ENCODE results near the gene FXYD2. TPM values are rescaled to one million over a fixed set of nuclear protein-coding genes. Genes with fewer than 3 reads are reported as not detected.

The FXYD2 gene
- total and polyA plus RNA-seq, 5 experiments from 2014 or later: 11.9 to 61.6 (median 14.4) TPM

GRCh38 chr11:117830674-117831351 is 6.3 kb upstream of the FXYD2 start:
- Mint-ChIP-seq H3K36me3 (no peaks in the 10 kb centered on the region), H3K27ac (peak overlapping the region; percentile 15 to 92 (median 86)), H3K4me1 (peaks cover 29 to 65% (median 58%) of the 10 kb centered on the region in 4 donors), H3K27me3 (no peaks in the 10 kb centered on the region), H3K4me3 (peak overlapping the region in 9 of 10 donors; percentile 36 to 77 (median 65)), H3K9me3 (no peaks in the 10 kb centered on the region)
- ATAC-seq: peak in 1 of 2 donors; percentile 34
- POLR2A ChIA-PET: interaction anchor here (0.6 to 2.5 kb wide), 2 partner anchors 7 to 618 kb away, joined by 3 to 13 read pairs; partner anchors contain the start of gene FXYD2
- no peak for DNase-seq

- Mint-ChIP-seq H3K4me3 (peak overlapping the region in 6 of 10 donors; percentile 61 to 77 (median 68)), H3K4me1 (peaks cover 31 to 73% (median 64%) of the 10 kb centered on the region in 4 donors), H3K27ac (peak overlapping the region in 9 of 10 donors; percentile 58 to 92 (median 85)), H3K9me3 (no peaks in the 10 kb centered on the region), H3K27me3 (no peaks in the 10 kb centered on the region), H3K36me3 (no peaks in the 10 kb centered on the region)
- ATAC-seq (no peak), DNase-seq (no peak)
- POLR2A ChIA-PET: interaction anchor here (1.0 kb wide), 1 partner anchor 9 kb away, joined by 3 read pairs; no protein-coding TSS in a partner anchor
Observed at GRCh38 chr11:117830072-117830471, 5.5 kb upstream of the FXYD2 start.

GRCh38 chr11:117829369-117829725 is 4.8 kb upstream of the FXYD2 start:
- Mint-ChIP-seq H3K36me3 (no peaks in the 10 kb centered on the region), H3K9me3 (no peaks in the 10 kb centered on the region), H3K27ac (peak overlapping the region in 3 of 10 donors; percentile 26 to 90 (median 56)), H3K4me3 (peak overlapping the region in 1 of 10 donors; percentile 76), H3K27me3 (no peaks in the 10 kb centered on the region), H3K4me1 (peaks cover 34 to 80% (median 72%) of the 10 kb centered on the region in 4 donors)
- no peak for ATAC-seq
- DNase-seq: no peak
- POLR2A ChIA-PET: interaction anchor here (1.0 to 2.1 kb wide), 2 partner anchors 10 to 13 kb away, joined by 3 to 12 read pairs; no protein-coding TSS in a partner anchor

GRCh38 chr11:117828611-117829368 is 4.2 kb upstream of the FXYD2 start:
- Mint-ChIP-seq H3K36me3 (no peaks in the 10 kb centered on the region), H3K9me3 (no peaks in the 10 kb centered on the region), H3K4me3 (peak overlapping the region; percentile 15 to 76 (median 60)), H3K27me3 (no peaks in the 10 kb centered on the region), H3K27ac (peak overlapping the region; percentile 71 to 90 (median 86)), H3K4me1 (peaks cover 40 to 85% (median 76%) of the 10 kb centered on the region in 4 donors)
- POLR2A ChIA-PET: interaction anchor here (0.8 to 7.0 kb wide), 9 partner anchors 10 to 224 kb away, joined by 3 to 54 read pairs (median 4); no protein-coding TSS in a partner anchor
- peak; percentile 81 to 89 for ATAC-seq
- peak; percentile 38 to 93 (median 62) for DNase-seq

GRCh38 chr11:117827521-117828511 is 3.3 kb upstream of the FXYD2 start:
- Mint-ChIP-seq H3K27ac (peak overlapping the region; percentile 71 to 92 (median 87)), H3K4me3 (peak overlapping the region; percentile 43 to 85 (median 66)), H3K36me3 (no peaks in the 10 kb centered on the region), H3K4me1 (peaks cover 40 to 93% (median 86%) of the 10 kb centered on the region in 4 donors), H3K27me3 (no peaks in the 10 kb centered on the region), H3K9me3 (no peaks in the 10 kb centered on the region)
- ATAC-seq: peak; percentile 28 to 52
- POLR2A ChIA-PET: interaction anchor here (0.8 to 7.0 kb wide), 10 partner anchors 12 to 225 kb away, joined by 3 to 54 read pairs (median 4); partner anchors contain the start of gene IL10RA
- DNase-seq: peak in 7 of 10 donors; percentile 27 to 74 (median 44)

- H3K36me3 Mint-ChIP-seq: no peaks in the 10 kb centered on the region
- DNase-seq: peak in 1 of 10 donors; percentile 26
- peak overlapping the region in 5 of 10 donors; percentile 6 to 76 (median 40) for H3K4me3 Mint-ChIP-seq
- no peaks in the 10 kb centered on the region for H3K27me3 Mint-ChIP-seq
- no peak for ATAC-seq
- H3K4me1 Mint-ChIP-seq: peaks cover 38 to 94% (median 90%) of the 10 kb centered on the region in 4 donors
- POLR2A ChIA-PET: interaction anchor here (1.8 to 7.0 kb wide), 3 partner anchors 119 to 159 kb away, joined by 4 to 54 read pairs (median 5); partner anchors contain the start of gene IL10RA
- H3K27ac Mint-ChIP-seq: peak overlapping the region in 6 of 10 donors; percentile 9 to 84 (median 40)
- H3K9me3 Mint-ChIP-seq: no peaks in the 10 kb centered on the region
Observed at GRCh38 chr11:117826832-117827231, 2.3 kb upstream of the FXYD2 start.

- ATAC-seq (no peak), DNase-seq (no peak)
- Mint-ChIP-seq H3K27me3 (no peaks in the 10 kb centered on the region), H3K36me3 (no peaks in the 10 kb centered on the region), H3K4me1 (peaks cover 37 to 94% (median 88%) of the 10 kb centered on the region in 4 donors), H3K9me3 (no peaks in the 10 kb centered on the region), H3K27ac (peak overlapping the region in 7 of 10 donors; percentile 2 to 84 (median 74)), H3K4me3 (peak overlapping the region in 3 of 10 donors; percentile 5 to 76 (median 42))
- POLR2A ChIA-PET: interaction anchor here (2.2 to 7.0 kb wide), 2 partner anchors 126 to 159 kb away, joined by 5 to 54 read pairs; partner anchors contain the start of gene IL10RA
Observed at GRCh38 chr11:117826190-117826570, 1.6 kb upstream of the FXYD2 start.

- POLR2A ChIA-PET: interaction anchor here (1.0 to 7.0 kb wide), 4 partner anchors 7 to 227 kb away, joined by 3 to 54 read pairs (median 24); no protein-coding TSS in a partner anchor
- Mint-ChIP-seq H3K36me3 (no peaks in the 10 kb centered on the region), H3K4me3 (peak overlapping the region in 1 of 10 donors; percentile 24), H3K27me3 (no peaks in the 10 kb centered on the region), H3K27ac (peak overlapping the region in 7 of 10 donors; percentile 52 to 91 (median 79)), H3K4me1 (peaks cover 32 to 89% (median 83%) of the 10 kb centered on the region in 4 donors), H3K9me3 (no peaks in the 10 kb centered on the region)
- ATAC-seq (no peak), DNase-seq (peak in 1 of 10 donors; percentile 45)
Observed at GRCh38 chr11:117825538-117826189, 1.1 kb upstream of the FXYD2 start.

GRCh38 chr11:117823946-117824420 is 561 bp downstream of the FXYD2 start:
- Mint-ChIP-seq H3K4me3 (peak overlapping the region in 9 of 10 donors; percentile 12 to 66 (median 49)), H3K9me3 (no peaks in the 10 kb centered on the region), H3K27ac (peak overlapping the region; percentile 58 to 96 (median 90)), H3K36me3 (peaks cover 0 to 3% (median 0%) of the 10 kb centered on the region in 3 donors), H3K27me3 (no peaks in the 10 kb centered on the region), H3K4me1 (peaks cover 26 to 73% (median 69%) of the 10 kb centered on the region in 4 donors)
- peak in 3 of 10 donors; percentile 13 to 62 (median 23) for DNase-seq
- POLR2A ChIA-PET: interaction anchor here (1.1 to 7.0 kb wide), 13 partner anchors 8 to 228 kb away, joined by 3 to 54 read pairs (median 8); partner anchors contain the start of gene IL10RA
- ATAC-seq: peak in 1 of 2 donors; percentile 6

- POLR2A ChIA-PET: interaction anchor here (1.1 to 7.0 kb wide), 13 partner anchors 9 to 229 kb away, joined by 3 to 54 read pairs (median 8); partner anchors contain the start of gene IL10RA
- peak in 9 of 10 donors; percentile 37 to 89 (median 70) for DNase-seq
- Mint-ChIP-seq H3K27me3 (no peaks in the 10 kb centered on the region), H3K9me3 (no peaks in the 10 kb centered on the region), H3K27ac (peak overlapping the region; percentile 58 to 96 (median 90)), H3K36me3 (peaks cover 0 to 3% (median 0%) of the 10 kb centered on the region in 3 donors), H3K4me1 (peaks cover 24 to 67% (median 65%) of the 10 kb centered on the region in 4 donors), H3K4me3 (peak overlapping the region; percentile 24 to 78 (median 54))
- ATAC-seq: peak; percentile 78 to 90
Observed at GRCh38 chr11:117823294-117823945, 1.1 kb downstream of the FXYD2 start.
